Stimulated activated CD4-positive, alpha-beta T cell treated with anti-CD3 and anti-CD28 coated beads, Interleukin-15, amount 100 ng/mL, for 24 hours (primary cell): ENCODE results near the gene RTL5.
A peak's percentile ranks its signal among the peaks of the same experiment; 100 is the strongest.
"Not testable (repeated sequence)": the region's sequence is repeated elsewhere in the genome, so short reads cannot be mapped to it uniquely, and the experiment has no call there.

Source experiments
- DNase-seq: peaks from one replicate; pipeline ENCODE4 v3.0.0-alpha.2; 2020

Gene RTL5

DNA sequence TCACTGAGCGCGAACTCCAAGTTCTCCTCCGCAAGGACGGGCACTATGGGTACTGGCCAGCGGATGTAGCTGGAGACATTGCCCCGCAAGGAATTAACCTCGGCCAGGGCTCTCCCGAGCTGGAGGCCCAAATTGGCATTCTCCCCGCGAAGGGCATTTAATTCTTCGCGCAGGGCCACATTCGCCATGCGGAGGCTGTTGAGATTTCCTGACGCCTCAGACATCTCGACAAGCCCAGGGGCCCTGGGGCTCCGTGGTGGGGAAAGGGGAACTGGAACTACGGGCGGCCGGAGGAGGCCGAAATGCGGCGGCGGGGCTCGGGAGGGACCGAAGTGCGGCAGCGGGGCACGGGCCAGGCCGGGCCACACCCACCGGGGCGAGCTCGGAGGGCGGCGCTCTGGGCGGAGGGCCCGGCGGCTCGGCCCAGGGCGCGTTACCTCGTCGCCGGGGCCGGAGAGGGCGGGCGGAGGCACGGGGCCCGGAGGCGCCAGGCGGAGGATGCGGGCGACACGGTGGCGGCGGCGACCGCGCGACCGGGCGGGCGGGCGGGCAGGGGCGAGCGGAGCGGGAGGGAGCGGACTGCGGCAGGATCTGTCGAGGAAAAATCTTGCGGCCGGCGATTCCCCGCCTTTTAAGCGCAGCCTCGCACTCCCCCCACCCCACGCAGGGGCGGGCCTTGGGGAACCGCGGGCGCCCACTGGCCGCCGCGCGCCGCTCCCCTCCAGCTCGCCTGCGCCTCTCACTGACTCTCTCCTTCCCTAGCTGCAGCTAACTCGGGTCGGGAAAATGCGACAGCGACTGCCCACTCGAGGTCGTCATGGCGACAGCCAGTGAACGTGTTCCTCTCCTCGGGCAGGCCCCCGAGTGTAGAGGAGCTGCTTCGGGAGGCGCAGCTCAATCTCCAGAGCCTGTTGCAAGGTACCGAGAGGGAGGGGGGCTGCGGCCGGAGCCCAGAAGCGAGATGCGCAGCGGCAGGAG lies at the start of gene RTL5:
Gene RTL5, minus strand, starts transcription at position 599 of the 978 bp plus-strand sequence.
- DNase-seq, result peak; percentile 69

DNA sequence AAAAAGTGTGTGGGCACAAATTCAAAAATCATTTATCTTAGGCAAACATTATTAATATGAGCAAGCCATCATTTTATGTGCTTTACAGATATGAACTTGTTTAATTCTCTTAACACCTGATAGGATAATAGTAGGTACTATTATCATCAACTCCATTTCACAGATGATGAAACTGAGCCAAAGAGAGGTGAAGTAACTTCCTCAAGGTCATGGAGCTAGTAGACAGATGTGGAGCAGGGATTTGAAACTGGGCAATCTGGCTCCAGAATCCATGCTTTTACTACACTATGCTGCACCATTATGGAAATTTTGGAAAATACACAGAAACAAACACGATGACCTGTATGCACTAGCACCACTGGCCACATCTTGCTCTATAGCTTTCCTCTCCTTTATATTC lies 48.8 kb upstream of the RTL5 start:
- no peak for DNase-seq

DNA sequence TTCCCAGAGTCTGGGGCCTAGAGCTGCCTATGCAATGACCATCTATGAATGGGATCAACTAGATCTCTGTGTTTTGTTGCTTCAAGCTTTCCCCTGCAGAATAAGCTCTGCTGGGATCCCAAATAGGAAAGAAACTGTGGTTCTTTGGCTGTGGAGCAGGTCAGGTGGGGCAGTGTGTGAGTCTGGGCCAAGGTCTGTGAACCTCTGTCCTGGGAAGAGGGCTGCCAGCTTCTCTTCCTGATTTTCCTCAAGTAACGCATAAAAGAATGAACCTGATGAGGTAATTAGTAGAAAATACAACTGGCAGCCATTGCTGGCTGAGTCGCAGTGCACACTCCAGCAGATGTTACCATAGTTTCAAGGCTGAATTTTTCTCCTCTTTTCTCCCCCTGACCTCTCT lies 45.3 kb upstream of the RTL5 start:
- DNase-seq, result no peak

DNA sequence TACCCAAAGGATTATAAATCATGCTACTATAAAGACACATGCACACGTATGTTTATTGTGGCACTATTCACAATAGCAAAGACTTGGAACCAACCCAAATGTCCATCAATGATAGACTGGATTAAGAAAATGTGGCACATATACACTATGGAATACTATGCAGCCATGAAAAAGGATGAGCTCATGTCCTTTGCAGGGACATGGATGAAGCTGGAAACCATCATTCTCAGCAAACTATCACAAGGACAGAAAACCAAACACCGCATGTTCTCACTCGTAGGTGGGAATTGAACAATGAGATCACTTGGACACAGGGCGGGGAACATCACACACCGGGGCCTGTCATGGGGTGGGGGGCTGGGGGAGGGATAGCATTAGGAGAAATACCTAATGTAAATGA lies 44.6 kb upstream of the RTL5 start:
- DNase-seq, result not testable (repeated sequence)

DNA sequence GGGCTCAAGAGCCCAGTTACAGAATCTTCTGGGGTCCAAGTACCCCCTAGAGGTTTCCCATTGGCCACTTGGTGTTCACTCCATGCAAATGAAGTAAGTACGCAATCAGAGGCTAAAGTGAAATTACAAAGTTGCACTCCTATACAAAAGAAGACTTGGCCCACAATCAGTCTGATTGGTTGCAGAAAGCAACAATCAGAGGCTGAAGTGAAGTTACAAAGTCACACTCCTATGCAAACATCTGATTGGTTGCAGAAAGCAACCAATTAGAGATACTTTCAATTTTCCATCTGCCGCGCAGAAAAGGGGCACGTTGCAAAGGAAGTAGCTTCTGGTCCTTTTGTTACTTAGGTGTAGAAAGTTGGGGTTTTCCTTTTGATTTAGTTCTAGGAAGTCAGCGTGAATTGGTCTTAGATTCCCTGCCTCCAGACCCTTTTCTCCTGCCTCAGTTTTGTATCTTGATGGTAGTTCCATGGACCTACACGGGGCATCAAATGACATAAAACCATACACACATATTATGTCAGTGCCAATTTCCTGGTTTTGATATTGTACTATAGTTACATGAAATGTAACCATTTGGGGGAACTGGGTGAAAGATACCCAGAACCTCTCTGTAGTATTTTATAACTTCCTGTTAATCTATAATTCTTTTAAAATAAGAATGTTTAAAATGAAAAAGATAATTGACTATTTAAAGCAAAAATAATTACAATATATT lies 37.5 kb upstream of the RTL5 start:
- peak; percentile 13 for DNase-seq

DNA sequence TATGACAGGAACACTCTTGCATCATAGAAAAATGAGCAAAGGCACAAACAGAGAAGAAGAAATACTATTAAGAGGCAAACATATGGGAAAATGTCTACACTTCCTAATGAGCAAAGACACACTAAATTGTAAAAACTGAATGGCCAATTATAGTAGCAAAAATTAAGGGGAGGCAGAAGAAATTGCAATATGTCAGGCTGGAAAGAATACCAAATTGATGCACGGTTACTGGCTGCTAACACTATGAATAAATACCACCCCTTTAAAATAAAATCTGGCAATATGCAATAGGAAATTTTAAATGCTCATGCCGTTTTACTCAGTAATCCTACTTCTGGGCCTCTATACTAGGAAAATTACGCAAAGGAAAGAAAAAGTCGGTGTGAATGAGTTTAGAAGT lies 33.8 kb upstream of the RTL5 start:
- DNase-seq, result no peak

DNA sequence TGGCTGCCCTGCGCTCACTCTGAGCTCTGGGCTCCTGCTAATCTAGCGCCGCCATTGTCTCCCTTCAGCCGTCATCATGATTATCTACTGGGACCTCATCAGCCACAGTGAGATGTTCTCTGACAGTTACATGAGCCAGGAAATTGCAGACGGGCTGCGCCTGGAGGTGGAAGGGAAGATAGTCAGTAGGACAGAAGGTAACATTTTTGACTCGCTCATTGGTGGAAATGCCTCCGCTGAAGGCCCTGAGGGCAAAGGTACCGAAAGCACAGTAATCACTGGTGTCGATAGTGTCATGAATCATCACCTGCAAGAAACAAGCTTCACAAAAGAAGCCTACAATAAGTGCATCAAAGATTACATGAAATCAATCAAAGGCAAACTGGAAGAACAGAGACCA lies 28.1 kb upstream of the RTL5 start:
- no peak for DNase-seq

DNA sequence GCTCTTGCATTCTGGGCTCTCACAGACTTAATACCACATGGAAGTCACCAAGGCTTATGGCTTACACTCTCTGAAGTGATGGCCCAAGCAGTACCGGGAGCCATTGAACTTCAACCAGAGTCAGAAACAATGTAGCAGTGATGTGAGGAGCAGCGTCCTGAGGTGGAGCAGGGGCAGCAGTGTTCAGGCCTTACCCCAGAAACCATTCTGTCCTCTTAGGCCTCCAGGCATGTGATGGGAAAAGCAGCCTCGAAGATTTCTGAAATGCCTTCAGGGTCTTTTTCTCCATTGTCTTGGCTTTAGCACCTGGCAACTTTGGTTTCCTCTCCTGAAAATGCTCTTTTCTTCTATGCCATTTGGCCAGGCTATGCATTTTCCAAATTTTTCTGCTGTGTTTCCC lies 27.1 kb upstream of the RTL5 start:
- no peak for DNase-seq

DNA sequence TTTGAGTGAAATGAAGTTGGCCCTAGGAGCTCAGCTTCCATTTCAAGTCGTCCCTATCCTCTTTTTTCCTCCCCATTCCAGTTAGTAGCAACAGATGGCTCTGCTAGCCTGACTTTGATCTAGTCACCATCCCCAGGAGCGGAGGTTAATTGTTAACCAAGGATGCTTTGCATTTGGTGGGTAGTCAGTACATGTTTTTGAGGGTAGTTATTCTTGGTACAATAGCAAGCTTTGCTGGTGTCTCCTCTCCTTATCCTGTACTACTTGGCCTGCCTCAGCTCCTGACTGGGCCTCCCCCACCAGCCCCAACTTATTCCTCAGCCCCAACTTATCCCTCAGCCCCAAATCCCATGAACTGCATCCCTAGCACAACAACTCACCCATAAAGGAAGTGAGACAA lies 14.8 kb upstream of the RTL5 start:
- no peak for DNase-seq

DNA sequence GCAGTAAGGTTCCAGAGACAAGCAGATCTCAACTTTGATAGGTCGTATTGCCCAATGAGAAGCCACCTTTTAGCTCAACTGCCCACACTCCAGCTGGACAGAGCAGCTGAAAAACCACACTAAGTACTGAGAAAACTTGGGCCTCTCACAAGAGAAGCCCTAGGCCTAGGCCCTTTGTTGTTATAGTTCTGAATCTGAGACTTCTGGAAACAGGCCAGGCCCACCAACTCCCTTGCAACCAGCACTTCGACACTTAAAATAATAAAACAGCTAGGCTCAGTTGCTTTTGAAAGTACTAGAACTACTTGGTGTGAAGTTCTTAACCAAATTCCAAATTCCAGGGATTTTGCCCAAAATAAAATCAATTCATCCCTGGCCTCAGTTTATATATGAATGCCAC lies 13.5 kb upstream of the RTL5 start:
- no peak for DNase-seq

DNA sequence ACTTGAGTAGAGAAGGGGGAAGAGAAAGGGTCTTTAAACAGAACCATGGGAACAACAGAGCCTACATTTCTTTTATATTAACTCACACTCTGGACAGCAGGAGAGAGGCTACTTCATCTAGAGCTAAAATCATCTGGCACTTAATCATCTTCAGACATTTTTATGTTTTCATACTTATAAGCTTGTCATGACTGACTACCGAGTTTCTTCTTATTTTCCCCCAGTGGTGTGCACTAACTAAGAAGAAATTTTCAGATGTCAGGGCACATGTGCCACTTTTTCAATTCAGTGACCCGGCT lies 11.8 kb upstream of the RTL5 start:
- DNase-seq, result no peak

DNA sequence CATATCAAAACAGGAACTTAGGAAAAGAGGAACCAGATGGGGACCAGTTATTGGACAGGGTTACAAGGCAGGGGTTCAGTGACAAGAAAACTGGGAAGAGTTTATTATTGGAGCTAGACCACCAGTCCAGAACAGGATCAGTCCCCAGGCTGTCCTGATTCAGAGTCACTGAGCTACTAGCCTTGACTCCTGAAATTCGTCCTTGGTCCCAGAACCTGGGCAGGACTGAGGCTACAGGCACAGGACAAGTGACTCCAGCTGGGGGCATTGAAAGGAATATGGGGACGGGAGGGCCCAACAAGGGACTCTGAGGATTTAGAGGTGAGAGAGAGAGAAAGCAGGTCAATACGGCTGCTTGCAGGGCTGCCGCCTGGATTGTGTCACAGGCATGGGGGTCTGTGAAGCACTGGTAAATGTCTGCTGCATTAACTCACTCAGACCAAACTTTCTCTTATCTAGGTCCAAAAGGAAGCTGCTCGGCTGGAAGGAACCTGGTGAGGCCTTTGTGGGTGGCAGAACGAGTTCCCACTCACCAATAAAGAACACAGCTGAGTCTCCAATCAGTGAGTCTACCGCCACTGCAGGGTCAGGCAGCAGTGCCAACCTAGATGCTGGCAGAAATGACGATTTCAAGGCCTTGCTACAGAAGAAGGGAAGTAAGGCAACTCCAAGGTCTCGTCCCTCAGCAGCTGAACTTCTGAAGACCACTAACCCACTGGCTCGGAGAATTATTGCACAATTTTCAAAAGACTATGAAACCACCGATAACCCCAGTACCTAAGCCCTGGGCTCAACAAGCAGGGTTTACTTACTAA lies 11.3 kb upstream of the RTL5 start:
- DNase-seq, result no peak

DNA sequence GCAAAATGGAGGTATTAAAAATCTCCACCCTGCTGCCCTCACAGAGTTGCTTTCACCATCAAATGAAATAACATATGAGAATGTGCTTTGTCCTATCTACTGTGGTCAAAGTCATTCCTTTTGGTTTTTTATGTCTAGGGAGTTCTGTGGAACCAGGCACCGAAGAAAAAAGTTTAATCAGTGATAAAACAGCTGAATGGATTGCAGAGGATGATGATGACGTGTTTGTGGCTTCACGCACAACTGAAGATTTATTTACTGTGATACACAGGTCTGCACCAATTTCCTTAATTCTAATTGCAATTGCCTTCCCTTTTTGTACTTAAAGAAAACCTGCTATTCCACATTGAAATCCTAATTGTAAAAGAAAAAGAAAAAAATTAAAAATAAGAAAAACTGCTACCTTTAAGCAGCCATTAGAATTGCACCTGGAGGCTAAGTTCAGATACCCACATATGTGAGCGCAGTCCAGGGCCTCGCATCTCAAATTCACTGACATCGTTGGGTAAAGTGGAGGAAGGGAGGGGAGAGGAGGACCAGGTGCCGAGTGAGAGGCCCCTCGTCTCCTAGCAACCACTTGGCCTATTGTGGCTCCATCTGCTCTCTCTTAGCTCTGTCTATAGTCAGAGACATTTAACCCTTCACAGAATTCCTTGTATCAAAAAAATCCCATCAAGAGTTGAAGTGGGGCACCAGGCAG lies 10.5 kb upstream of the RTL5 start:
- no peak for DNase-seq

DNA sequence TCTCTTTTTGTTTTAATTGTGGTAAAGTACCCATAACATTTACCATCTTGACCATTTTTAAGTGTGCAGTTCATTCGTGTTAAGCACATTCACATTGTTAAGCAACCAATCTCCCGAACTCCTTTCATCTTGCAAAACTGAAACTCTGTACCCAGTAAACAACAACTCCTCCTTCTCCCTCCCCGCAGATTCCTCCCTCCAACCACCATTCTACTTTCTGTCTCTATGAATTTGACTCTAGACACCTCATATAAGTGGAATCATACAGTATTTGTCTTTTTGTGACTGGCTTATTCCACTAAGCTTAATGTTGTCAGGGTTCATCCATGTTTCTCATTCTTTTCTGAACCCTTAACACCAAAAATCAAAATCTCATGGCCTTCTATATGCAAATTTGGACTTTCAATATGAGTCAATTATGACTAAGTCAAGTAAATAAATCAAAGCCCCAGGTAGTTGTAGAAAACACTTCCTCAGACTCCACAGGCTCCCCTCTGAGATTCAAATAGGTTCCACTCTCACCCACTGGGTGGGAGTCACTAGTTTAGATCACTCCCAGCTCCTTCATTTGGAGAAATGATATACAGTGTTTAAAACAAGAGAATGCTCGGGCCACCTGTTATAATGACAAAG lies 9.8 kb upstream of the RTL5 start:
- DNase-seq, result no peak

DNA sequence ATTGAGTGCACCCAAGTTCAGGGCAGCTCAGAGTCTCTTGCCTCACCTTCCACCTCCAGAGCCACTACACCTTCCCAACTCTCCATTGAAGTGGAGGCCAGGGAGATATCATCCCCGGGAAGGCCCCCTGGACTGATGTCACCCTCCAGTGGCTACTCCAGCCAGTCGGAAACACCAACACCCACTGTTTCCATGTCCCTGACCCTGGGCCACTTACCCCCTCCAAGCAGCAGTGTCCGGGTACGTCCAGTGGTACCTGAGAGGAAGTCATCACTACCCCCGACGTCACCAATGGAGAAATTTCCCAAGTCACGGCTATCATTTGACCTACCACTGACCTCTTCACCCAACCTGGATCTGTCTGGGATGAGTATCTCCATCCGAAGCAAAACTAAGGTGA lies 7.8 kb upstream of the RTL5 start:
- no peak for DNase-seq

DNA sequence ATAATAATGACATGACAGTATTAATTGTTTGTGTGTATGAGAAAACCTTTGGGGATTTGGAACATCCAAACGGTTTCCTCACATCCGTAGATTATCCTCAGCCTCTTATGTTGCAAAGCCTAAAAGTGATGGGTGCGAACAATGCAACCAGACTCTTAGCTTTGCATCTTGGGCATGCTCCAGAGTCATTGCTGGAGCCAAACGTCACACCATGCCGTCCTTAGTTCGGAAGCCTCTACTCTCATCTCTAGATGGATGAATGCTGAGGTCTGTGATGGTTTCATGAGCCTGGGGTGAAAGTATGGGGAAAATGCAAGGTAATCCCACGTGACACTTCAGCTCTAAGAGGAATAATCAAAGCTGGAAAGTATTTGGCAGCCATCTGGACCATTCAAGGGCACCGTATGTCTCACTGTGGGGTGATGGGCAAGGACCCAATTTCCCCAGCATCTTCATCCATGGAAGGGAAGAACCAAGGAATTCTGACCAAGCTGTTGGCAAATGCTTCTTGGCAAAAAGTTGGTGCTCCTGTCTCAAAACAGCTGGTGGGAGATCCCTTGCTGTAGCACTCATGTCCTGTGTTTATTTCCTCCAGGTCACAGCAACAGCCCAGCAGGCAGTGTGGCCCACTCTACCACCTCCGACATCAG lies 6.3 kb upstream of the RTL5 start:
- no peak for DNase-seq

DNA sequence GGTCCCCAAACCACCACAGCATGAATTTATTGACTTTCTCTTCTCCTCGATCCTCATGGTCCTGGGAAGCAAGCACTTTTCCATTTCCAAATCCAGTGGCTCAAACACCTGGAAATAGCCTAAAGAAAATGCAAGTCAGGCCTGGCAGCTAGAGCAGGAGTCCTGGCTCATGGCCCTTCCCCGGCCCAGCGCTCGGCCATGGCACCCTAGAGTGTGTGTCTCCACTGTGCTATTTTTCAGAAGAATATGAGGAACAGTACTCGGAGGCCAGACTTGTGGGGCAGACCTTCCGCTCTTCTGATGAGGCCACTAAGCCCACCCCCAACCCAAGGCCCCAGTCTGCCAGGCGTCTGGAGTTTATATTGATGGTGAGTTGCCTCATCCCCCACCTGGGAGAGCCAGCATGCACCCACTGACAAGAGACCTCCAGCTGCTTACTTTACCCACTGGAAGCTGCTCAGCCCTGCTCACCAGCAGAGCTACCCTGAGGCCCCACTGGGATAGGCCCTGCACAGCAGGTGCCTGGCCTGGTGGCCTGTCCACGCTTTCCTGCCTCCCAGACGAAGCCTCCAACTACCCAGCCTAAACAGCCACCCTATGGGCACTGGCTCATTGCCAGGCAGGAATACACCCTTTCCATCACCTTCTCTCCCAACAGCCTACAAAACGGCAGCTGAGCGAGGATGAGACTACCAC lies 2.3 kb upstream of the RTL5 start:
- DNase-seq, result no peak

DNA sequence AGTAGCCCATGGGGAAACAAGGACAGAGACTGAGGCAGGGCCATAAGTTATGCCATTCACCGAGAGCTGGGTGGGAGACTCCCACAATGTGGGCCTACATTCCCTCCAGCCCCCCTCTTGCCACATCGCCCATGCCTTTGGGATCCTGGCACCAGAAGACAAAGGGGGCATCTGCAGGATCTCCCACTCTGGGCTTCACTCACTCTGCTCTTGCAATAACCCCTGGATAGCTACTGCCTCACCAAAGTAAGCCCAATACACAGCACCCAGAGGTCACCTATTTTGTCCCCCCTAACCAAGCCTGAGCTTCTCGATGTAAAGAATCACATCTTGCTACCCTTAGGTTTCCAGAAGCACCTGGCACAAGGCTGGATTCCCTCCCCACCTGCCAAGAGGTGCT lies 741 bp upstream of the RTL5 start:
- no peak for DNase-seq

DNA sequence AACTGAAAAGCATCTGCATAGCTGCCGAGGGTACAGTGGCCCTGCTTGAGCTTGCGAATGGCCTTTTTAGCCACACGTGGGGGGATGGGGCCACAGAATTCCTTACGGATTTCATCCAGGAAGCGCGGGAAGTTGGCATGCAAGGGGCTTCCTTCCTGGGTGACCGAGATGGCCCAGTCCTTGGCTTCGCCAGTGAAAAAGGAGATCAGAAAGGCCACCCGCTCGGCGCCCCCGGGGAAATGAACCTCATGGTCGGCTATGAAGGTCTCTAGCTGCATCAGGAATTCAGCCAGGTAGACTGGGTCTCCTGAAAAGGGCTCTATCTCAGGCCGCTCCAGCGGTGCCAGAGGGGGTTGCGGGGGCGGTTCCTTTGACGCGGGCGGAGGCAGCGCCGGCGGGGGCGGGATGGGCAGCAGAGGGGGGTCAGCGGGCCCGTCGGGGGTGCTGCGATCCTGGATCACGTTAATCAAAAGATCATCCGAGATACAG lies 909 bp downstream of the RTL5 start:
- DNase-seq, result no peak

DNA sequence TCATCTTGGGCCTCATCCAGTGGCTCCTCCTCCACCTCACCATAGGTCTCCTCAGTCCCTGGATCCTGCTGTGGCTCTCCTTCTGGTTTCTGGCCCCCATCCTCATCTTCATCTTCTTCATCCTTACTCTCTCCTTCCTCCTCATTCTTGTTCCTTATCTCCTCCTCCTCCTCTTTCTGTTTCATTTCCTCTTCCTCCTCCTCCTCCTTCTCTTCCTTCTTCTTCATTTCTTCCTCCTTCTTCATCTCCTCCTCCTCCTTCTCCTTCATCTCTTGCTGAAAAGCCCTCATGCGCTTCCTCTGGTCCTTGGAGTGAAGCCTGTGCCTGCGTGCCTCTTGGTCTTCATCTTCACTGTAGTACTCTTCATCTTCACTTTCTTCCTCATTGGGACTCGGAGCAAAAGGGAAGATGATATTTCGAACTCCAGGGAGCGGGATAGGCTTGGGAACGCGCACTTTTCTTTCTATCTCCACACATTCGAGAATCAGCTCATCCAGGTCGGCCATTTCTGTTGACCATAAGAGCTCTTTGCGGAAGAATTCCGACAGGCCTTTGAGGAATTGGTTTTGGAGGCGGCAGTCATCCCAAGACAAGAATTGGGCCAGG lies 1.5 kb downstream of the RTL5 start:
- DNase-seq, result no peak

DNA sequence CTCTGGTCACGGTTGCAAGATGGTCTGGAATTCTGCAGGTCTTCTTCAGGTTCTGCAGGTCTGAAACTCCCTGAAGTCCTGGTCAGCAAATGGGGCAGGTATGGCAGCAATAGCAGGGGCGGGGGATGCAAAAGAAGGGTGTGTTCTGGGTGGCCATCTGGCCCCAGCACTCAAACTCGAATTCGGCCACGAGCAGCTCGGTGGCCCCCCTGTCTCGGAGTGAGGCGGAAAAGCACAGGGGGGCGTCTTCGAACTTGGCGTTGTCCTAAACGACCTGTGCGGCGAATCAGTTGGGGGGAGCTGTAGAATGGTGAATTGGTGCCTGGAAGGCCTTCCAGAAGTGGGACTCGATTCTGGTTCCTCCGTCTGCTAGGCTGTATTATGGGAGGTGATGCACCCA lies 2.1 kb downstream of the RTL5 start:
- DNase-seq, result no peak
